NK-92 (cell line): ENCODE results near the gene IL9R.
"Not testable (repeated sequence)": the region's sequence is repeated elsewhere in the genome, so short reads cannot be mapped to it uniquely, and the experiment has no call there.

Source experiments
- DNase-seq: peaks from one replicate; lab custom pipeline; 2025; ENCODE audit not compliant: unreplicated experiment; lab: John Stamatoyannopoulos, UW

Gene IL9R, protein sequence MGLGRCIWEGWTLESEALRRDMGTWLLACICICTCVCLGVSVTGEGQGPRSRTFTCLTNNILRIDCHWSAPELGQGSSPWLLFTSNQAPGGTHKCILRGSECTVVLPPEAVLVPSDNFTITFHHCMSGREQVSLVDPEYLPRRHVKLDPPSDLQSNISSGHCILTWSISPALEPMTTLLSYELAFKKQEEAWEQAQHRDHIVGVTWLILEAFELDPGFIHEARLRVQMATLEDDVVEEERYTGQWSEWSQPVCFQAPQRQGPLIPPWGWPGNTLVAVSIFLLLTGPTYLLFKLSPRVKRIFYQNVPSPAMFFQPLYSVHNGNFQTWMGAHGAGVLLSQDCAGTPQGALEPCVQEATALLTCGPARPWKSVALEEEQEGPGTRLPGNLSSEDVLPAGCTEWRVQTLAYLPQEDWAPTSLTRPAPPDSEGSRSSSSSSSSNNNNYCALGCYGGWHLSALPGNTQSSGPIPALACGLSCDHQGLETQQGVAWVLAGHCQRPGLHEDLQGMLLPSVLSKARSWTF

DNA sequence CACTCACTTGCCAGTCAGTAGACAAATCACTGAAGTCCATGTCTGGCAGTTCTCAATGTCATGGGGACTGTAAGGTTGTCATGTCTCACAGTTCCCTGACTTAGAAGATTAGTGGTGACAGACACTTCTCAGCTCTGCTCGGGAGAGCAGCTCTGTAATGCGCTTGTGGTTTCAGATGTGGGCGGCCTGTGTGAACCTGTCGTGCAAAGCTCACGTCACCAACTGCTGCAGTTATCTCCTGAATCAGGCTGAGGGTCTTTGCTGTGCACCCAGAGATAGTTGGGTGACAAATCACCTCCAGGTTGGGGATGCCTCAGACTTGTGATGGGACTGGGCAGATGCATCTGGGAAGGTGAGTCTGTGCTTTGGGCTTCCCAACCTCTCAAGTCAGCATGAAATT is at the start of gene IL9R:
IL9R (plus strand) TSS at position 261 of the 400 bp plus-strand sequence; CDS start at position 325, 64 bp downstream.
- no peak for DNase-seq

DNA sequence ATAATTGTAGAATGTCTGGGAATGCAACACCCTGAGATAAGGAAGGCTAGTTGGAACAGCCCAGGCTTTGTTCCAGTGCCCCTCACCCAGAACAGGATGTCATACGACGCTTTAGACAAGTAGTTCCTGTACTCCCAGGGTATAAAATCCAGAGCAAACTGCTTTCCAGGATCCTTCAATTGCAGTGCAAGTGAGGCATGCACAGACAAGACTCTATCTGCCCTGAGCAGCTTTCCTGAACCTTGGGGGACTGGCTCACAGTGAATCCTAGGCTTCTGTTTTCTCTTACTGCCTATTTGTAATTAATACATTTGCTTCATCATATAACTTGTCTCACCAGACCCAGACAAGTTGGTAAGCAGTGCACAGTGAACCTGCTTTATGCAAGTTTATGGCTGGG is 48.4 kb upstream of the IL9R start:
- DNase-seq: no peak

DNA sequence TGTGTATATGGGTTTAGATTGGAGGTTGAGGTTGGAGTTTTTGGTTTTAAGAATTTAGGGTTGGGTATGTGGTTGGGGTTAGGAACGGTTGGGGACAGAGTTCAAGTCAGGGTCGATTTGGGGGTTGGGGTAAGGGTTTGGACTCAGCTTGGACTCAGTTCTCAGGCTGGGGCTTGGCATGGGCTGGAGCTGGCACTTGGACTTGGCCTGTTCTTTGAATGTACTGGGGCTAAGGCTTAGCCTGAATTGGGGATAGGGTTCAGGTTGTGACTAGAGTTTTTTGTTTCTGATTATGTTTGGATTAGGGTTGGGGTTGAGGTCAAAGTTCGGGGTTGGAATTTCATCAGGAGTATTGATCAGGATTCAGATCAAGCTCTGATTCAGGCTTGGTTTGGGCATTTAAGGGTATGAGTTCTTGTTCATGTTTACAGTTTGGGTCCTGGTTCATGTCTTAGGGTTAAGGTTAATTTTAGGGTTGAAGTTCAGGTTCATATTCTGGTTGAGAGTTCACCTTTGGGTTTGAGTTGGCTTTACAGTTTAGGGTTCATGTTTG is 46.2 kb upstream of the IL9R start:
- no peak for DNase-seq

DNA sequence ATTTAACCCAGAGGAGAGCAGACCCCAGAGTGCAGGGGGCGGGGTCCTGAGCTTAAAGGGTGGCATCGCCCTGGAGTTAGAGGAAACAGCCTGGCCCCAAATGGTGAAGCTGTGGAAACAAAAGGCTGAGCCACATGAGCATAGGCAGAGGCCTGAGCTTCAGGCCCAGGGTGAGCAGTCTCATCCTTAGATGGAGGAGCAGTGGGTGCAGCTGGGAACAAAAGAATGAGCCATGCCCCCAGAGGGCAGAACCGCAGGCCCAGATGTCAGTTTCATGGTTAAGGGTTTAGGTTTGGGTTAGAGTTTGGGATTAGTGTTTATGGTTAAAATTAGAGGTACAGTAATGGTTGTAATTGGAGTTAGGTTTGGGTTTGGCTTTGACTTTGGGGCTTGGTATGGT is 44.4 kb upstream of the IL9R start:
- no peak for DNase-seq

DNA sequence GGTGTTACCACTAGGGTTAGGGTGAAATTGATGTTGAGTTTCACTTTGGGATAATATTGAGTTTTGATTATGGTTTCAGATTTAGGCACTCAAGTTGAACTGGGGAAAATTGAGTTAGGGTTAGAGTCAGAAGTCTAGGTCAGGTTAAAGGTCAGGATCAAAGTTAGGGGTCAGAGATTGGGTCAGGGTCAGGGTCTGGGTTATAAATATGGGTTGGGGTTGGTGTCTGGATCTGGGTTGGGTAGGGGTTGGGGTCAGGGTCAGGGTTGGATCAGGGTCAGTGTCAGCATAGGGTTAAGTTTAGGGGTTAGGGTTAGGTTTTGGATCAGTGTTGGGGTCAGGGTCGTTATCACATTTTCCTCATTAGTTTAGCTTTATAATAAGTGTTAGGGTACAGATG is 42.7 kb upstream of the IL9R start:
- DNase-seq: no peak

DNA sequence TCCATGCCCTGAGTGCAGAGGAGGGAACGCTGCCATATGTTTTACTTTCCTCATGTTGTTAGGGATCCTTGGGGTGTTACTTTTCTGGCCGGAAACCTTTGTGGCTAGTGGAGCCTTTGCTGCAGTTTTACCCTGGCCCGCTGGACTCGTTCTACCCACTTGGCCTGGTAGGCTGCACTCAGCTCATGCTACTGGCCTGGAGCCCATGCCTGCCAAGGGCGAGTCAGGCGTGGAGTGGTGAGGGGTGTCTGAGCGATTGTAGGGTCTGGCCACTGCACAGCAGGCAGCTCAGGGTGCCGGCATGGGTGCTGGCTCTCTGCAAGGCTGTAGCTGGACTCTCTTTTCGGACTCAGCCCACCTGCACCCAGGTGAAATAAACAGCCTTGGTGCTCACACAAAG is 41.4 kb upstream of the IL9R start:
- DNase-seq: no peak

DNA sequence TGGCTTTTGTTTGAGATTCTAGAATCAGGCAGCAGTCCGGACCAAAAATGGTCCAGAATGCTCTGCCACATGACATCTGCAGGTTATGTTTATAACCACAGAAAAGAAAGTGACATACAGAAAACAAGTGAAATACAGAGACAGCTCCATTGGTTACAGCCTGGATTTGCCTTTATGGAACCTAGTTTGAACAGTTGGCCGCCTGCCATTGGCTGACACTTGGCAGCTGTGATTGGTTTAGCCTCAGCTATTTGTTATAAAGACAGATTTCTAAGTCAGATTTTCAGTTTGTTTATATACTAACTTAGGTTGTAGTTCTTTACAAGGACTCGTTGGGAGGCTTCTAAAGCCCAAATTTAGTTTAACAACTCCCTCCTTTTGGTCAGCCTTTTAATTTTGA is 40.8 kb upstream of the IL9R start:
- DNase-seq: no peak

DNA sequence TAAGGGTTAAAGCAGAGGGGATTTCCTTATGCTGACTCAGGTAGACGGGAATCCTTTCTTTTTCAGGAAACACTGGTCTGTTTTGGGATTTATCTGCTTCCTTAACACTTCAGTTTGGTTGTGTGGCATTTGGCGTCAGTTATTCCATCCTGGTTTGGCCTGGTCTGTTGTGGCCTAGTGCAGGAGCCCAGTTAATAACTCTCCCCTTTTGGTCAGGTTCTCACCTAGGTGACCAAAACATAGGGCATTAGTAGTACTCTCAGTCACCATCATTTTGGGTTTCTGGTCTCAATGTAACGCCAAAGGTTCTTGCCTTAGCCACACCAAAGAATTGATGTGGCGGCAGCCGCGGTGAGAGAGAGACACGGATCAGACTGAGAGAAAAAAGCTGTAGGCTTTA is 39.7 kb upstream of the IL9R start:
- no peak for DNase-seq

DNA sequence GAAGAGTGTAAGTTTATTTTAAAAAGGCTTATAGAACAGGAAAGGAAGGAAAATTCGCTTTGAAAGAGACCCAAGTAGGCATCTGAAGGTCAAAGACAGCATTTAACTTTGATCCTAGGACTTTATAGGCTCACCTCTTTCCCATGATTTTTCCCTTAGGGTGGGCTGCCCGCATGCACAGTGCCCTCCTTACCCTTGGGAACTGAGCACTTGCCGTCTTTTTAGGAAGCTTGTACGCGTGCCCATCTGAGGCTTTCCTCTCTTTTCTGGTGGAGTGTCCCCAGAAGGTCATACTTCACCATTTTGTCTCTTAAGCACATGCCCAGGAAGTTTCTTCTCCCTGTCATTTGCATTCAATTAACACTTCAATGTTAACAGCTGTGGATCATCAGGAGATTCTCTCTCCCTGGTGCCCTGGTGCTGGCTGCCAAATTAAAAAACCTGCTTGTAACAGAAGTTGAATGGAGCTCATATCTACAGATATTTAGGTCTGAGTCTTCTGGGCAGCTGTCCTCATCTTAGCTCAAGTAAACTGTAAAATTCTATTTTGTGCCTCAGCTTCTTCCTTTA is 38.4 kb upstream of the IL9R start:
- DNase-seq: no peak

DNA sequence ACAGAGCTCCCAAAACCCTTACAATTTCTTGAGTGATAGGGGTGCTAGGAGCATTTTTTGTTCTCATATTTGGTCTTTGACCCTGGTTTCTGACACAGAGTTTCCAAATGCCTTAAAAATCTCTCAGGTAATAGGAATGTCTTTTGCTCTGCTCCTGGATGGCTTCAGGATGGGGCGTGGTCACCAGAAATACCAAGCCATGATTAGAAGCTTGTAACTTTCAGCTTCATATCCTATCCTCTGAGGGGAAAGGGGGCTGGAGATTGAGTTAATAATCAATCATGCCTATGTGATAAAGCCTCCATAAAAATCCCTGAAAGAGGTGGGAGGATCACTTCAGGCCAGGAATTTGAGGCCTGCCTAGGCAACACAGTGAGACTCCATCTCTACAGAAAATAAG is 34.6 kb upstream of the IL9R start:
- no peak for DNase-seq

DNA sequence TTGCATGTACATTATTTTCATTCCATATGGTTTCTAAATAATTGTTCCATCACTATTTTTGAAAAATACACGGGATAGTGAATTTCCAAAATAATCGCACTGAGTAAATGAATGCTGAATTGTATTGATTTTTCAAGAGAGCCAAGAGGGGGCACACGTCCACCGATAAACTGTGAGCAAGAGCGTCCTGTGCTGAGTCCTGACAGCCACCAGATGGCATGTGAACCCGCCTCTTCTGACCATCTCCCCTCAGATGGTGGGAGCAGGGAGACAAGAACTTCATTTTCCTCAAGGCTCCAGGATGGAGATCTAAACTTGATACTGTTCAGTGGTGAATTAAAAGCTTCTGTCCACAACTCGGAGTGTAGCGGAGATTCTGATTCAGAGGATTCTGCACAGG is 30.6 kb upstream of the IL9R start:
- no peak for DNase-seq

DNA sequence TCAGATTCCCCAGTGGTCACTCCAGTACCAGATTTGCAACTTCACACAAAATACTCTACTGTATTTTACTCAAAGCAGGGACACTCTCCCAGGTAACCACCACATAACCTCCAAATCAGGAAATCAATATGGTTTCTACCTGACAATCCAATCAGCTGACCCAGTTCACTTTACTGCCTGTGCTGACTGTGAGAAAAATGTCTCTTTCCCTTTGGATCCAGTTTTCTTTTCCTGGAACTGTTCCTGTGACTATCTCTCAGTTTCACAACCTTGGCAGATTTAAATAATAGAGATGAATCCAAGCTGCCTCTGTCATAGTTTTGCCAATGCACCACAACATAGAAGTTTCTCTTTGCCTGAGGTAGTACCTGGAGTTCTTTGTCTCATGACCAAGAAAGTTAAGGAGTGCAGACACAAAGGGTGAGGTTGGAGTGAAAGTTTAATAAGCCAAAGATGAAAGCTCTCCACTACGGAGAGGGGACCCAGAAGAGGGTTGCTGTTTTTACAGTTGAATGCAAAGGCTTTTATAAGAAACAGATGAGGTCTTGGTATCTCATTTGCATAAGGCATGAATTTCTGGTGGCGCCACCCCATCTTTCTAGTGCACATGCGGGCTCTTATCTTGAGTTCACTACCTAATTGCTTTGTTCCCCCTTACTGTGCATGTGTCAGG is 29.7 kb upstream of the IL9R start:
- no peak for DNase-seq

DNA sequence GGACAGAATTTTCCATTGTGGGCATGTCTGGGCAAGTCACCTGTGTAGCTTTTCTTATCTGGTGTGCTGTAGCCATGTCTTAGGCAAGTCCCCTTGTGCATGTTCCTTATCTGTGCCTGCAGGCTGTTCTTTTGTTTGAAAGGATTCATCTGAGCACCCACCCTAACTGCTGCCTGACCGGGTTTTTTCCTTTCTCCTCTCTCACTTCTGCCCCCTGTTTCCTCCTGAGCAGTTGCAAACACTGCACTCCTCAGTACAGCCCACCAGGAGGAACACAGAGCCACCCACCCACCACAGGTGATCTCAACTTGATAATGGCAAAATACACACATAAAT is 29.2 kb upstream of the IL9R start:
- no peak for DNase-seq

DNA sequence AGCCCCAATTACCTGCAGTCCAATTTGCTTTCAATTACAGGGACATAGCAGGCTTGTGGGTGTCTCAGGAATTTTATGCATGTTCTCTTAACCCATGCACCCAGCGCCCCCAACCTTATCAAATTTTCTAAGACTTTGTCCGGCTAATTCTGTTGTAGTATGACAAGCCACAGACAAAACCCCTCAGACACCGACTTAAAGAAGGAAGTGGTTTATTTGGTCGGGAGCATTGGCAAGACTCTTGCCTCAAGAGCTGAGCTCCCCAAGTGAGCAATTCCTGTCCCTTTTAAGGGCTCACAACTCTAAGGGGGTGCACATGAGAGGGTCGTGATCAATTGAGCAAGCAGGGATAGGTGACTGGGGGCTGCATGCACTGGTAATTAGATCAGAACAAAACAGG is 28.7 kb upstream of the IL9R start:
- no peak for DNase-seq

DNA sequence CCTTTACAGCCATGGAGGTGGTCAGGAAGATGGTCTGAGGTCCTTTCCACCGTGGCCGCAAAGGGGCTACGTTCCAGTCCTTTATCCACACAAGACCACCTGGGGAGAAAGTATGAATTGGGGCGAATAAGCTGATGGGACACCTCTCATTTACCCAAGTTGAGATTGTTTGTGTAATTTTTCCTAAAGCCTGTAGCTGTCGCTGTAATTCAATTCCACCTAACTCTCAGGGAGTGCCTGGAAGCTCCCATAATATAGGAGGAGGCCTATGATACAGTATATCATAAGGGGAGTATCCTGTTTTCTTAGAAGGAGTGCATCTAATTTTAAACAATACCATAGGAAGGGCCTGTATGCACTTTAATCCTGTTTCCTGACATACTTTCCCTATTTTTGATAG is 25.8 kb upstream of the IL9R start:
- not testable (repeated sequence) for DNase-seq

DNA sequence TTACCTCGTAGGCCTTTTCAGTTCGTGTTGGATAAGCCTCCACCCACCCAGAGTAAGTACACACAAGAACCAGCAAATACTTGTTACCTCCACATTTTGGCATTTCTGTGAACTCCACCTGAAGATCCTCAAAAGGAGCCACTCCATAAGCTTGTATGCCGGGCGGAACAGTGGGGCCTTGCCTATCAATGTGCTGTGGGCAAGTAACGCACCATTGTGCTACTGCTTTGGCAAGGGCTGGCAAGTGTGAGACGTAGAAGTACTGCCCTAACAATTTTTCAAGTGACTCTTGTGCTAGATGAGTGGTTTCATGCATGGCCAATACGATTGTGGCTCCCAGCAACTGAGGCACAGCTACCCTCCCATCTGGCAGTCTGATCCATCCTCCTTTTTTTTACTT is 25.3 kb upstream of the IL9R start:
- DNase-seq: not testable (repeated sequence)

DNA sequence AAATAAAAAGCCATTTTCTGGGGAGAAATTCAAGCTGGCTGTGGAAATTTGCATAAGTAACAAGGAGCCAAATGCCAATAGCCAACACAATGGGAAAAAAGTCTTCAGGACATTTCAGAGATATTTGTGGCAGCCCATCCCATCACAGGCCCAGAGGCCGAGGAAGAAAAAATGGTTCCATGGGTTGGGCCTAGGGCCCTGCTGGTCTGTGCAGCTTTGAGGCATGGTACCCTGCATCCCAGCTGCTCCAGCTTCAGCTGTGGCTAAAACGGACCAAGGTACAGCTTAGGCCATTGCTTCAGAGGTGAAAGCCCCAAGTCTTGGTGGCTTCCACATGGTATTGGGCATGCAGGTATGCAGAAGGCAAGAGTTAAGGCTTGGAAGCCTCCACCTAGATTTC is 14.2 kb upstream of the IL9R start:
- no peak for DNase-seq

DNA sequence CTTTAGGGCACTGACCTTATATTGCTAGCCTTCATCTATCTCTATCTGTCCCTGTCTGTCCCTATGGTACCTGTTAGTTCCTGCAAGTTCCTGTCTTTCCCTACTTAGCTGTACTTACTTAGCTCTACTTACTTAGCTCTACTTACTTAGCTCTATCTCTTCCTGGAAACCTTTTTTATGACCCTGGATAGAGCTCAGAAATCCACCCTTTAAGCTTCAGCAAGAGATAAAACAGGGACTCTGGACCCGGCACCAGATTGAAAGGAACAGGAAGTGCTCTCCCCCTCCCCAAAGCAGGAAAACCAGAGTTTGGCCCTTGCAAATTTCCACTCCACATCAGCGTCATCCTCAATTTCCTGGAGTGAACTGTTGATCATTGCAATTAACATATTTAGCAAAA is 12.3 kb upstream of the IL9R start:
- no peak for DNase-seq

DNA sequence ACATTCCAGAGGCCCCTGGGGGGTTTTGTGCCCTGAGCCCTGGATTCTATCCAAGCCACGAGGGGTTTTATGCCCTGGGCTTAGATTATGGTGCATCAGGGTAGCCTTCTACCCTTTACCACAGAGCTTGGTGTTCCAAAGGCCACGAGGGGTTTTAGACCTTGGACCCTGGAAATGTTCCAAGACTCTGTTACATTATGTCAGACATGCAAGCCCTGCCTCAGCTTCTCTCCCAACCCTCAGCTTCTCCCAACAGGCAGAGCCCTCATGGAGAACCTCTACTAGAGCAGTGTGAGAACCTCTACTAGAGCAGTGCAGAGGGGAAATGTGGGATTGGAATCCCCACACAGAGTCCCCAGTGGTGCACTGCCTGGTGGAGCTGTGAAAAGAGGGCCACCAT is 10.5 kb upstream of the IL9R start:
- not testable (repeated sequence) for DNase-seq

DNA sequence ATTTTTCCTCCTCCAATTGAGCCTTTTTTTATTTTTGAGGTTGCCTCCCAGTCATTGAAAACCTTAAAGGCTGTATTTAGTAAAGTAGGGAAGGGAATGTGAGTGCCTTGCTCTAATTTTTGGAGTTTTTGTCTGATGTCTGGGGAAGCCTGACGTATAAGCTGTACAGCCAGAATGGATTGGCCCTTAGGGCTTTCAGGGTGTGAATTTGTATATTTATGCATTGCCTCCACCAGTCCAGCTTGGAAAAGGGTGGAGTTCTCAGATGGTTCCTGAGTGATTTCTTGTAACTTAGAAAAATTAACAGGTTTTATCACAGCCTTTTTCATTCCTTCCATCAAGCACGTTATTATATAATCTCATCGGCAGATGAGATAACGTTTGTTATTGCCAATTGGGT is 8.6 kb upstream of the IL9R start:
- DNase-seq: no peak

DNA sequence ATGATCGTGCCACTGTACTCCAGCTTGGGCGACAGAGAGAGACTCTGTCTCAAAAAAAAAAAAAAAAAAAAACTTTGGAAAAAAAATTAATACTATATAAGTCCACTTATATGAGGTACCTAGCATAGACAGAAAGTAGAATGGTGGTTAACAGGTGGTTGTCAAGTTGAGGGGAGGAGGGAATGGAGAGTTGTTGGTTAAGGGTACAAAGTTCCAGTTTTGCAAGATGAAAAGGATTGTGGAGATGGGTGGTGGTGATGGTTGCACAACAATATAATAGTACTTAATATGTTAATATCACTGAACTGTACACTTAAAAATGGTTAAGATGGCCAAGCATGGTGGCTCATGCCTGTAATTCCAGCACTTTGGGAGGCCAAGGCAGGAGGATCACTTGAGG is 4.1 kb upstream of the IL9R start:
- DNase-seq: no peak

DNA sequence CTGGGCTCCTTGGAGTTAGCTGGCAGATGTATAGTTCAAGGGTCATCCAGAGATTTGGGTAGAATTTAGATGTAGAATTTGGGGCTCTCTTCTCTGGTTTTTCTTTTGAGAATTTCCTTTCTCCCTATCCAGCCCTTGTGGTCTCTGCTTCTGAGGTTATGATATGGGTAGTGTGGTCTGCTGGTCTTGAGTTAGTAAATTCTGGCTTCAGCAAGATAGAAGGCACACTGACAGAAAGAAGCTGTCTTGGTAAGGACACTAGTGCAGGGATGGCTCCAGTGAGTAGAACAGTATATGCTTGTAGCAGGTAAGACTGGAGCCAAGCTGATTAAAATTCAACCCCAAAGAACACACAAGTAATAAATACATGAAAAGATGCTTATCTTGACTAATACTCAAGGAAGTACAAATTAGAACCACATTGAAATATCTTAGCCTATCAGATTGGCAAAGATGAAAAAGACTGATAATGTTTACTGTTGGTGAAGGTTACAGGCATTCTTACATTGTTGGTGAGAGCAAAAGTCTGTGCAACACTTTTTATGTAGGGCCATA is 2.1 kb upstream of the IL9R start:
- DNase-seq: no peak
